ENCODE measurements around the gene NUDT16L1.

GRCh38 chr16:4718466-4718865 lies 25.1 kb downstream of the NUDT16L1 start:
- TF ChIP-seq CTCF (conservative IDR thresholded peaks at IDR 0.05; ENCODE audit: low read depth, low read length) (no peak), EZH2 (IDR thresholded peaks at IDR 0.05; ENCODE audit: borderline replicate concordance, low read depth, low read length, poor library complexity, severe bottlenecking) (no peak)
